Ovary (tissue), 3 donors: ENCODE data around the gene GPR141.

ENCODE experiments used
- CTCF ChIP-seq, 3 donors: fragments of 450-650 bp in 2 of 3; fragments of 200-600 bp in 1 of 3; IDR thresholded peaks; one replicate each; pipeline versions ENCODE4 v1.5.1 to v1.8.0; 2016 to 2022; ENCODE audit warnings: antibody characterized with exemption in 3 of 3, mild to moderate bottlenecking in 1 of 3
- EP300 ChIP-seq: sonication (generic); formaldehyde crosslinking; IDR thresholded peaks from one replicate; pipeline ENCODE4 v1.6.1; 2017; ENCODE audit warnings: antibody characterized with exemption
- POLR2A ChIP-seq: fragments of 450-650 bp; IDR thresholded peaks from one replicate; pipeline ENCODE4 v1.6.1; 2017; ENCODE audit warnings: antibody characterized with exemption, mild to moderate bottlenecking, moderate library complexity
- donor health status: DM: no; HTN: no; CAD: no.

GRCh38 chr7:37729181-37729580 lies 45.6 kb downstream of the GPR141 start:
- TF ChIP-seq POLR2A (no peak), CTCF (IDR thresholded peaks at IDR 0.05) (no peak), EP300 (no peak)
